Measurements from ENCODE around the gene AFAP1L1. TPM values are rescaled to one million over a fixed set of nuclear protein-coding genes. Genes with fewer than 3 reads are reported as not detected.
A peak's percentile ranks its signal among the peaks of the same experiment; 100 is the strongest.

The AFAP1L1 gene
- total RNA-seq, 1 donor from 2014 or later: 32.7 TPM

- Histone ChIP-seq H3K27me3 (no peaks in the 10 kb centered on the region), H3K27ac (no peak overlapping the region), H3K4me1 (no peaks in the 10 kb centered on the region), H3K4me3 (no peak overlapping the region), H3K36me3 (no peaks in the 10 kb centered on the region), H3K9me3 (no peaks in the 10 kb centered on the region)
- peak; percentile 17 for ATAC-seq
- no peak for TF ChIP-seq CTCF (IDR thresholded peaks at IDR 0.05)
- no peak for DNase-seq
- intact Hi-C loops (cut with DNase I): loop anchor here (10.0 kb wide), 1 partner anchor 114 kb away; the partner anchor contains the start of gene IL17B
These were observed 10.4 kb upstream of the AFAP1L1 start for GRCh38 chr5:149261246-149261645.

- Histone ChIP-seq H3K9me3 (no peaks in the 10 kb centered on the region), H3K4me3 (no peak overlapping the region), H3K27ac (no peak overlapping the region), H3K36me3 (no peaks in the 10 kb centered on the region), H3K27me3 (no peaks in the 10 kb centered on the region), H3K4me1 (no peaks in the 10 kb centered on the region)
- ATAC-seq (no peak), DNase-seq (no peak)
- no peak for TF ChIP-seq CTCF (IDR thresholded peaks at IDR 0.05)
- intact Hi-C loops (cut with DNase I): loop anchor here (10.0 kb wide), 1 partner anchor 112 kb away; the partner anchor contains the start of gene IL17B
These were observed 9.3 kb upstream of the AFAP1L1 start for GRCh38 chr5:149262315-149262714.

GRCh38 chr5:149264439-149265067, 7.1 kb upstream of the AFAP1L1 start:
- H3K36me3 ChIP-seq: no peaks in the 10 kb centered on the region
- peak; percentile 79 for ATAC-seq
- DNase-seq: no peak
- no peak overlapping the region for H3K4me3 ChIP-seq
- H3K9me3 ChIP-seq: peaks cover 12% of the 10 kb centered on the region
- no peaks in the 10 kb centered on the region for H3K4me1 ChIP-seq
- TF ChIP-seq CTCF (IDR thresholded peaks at IDR 0.05): peak; percentile 50
- intact Hi-C loops (cut with DNase I): loop anchor here (10.0 kb wide), 1 partner anchor 110 kb away; the partner anchor contains the start of gene IL17B
- no peaks in the 10 kb centered on the region for H3K27me3 ChIP-seq
- no peak overlapping the region for H3K27ac ChIP-seq

- H3K9me3 ChIP-seq: peaks cover 12% of the 10 kb centered on the region
- intact Hi-C loops (cut with DNase I): loop anchor here (10.0 kb wide), 1 partner anchor 110 kb away; the partner anchor contains the start of gene IL17B
- H3K4me1 ChIP-seq: no peaks in the 10 kb centered on the region
- TF ChIP-seq CTCF (IDR thresholded peaks at IDR 0.05): no peak
- no peaks in the 10 kb centered on the region for H3K36me3 ChIP-seq
- ATAC-seq (no peak), DNase-seq (no peak)
- H3K4me3 ChIP-seq: no peak overlapping the region
- no peak overlapping the region for H3K27ac ChIP-seq
- H3K27me3 ChIP-seq: no peaks in the 10 kb centered on the region
These were observed 6.6 kb upstream of the AFAP1L1 start for GRCh38 chr5:149265068-149265465.

- Histone ChIP-seq H3K27ac (no peak overlapping the region), H3K9me3 (peaks cover 12% of the 10 kb centered on the region), H3K27me3 (no peaks in the 10 kb centered on the region), H3K4me3 (no peak overlapping the region), H3K36me3 (no peaks in the 10 kb centered on the region), H3K4me1 (no peaks in the 10 kb centered on the region)
- no peak for DNase-seq
- peak; percentile 50 for ATAC-seq
- TF ChIP-seq CTCF (IDR thresholded peaks at IDR 0.05): peak; percentile 48
- intact Hi-C loops (cut with DNase I): loop anchor here (10.0 kb wide), 1 partner anchor 109 kb away; the partner anchor contains the start of gene IL17B
These were observed 6.1 kb upstream of the AFAP1L1 start for GRCh38 chr5:149265597-149265996.

Data from upper lobe of right lung (tissue), 1 donor.